Keratinocyte (primary cell): ENCODE data around the gene ANXA7. TPM values are rescaled to one million over a fixed set of nuclear protein-coding genes. Genes with fewer than 3 reads are reported as not detected.

ENCODE experiments used
- DNase-seq: peaks from one replicate; pipeline ENCODE4 v3.0.0-alpha.2; 2011; ENCODE audit warnings: low read depth, missing footprints, low spot score
- FAIRE-seq: peaks from 2 replicates; lab custom pipeline; 2011; peaks lifted over from hg19 to GRCh38; lab: Jason Lieb, UNC
- H2AFZ ChIP-seq: 2 replicates; pipeline ENCODE4 v1.6.0; 2012; ENCODE audit warnings: low read length, control low read depth, inconsistent platforms; ENCODE audit not compliant: control insufficient read depth
- H3K27ac ChIP-seq: 2 replicates; pipeline ENCODE4 v1.5.1; 2011; ENCODE audit warnings: low read length; ENCODE audit not compliant: control insufficient read depth, insufficient read depth
- H3K27me3 ChIP-seq: 3 replicates; pipeline ENCODE4 v1.6.0; 2011; ENCODE audit warnings: low read length; ENCODE audit not compliant: control insufficient read depth, insufficient read depth; ENCODE audit errors: extremely low read depth
- H3K36me3 ChIP-seq, 2 experiments: 2 replicates in 1 of 2; 3 replicates in 1 of 2; pipeline ENCODE4 v1.5.1; 2011; ENCODE audit warnings: low read length in 2 of 2, mild to moderate bottlenecking in 1 of 2; ENCODE audit not compliant: control insufficient read depth in 2 of 2, insufficient read depth in 2 of 2; ENCODE audit errors: extremely low read depth in 1 of 2
- H3K4me1 ChIP-seq: 3 replicates; pipeline ENCODE4 v1.5.1; 2011; ENCODE audit warnings: low read length; ENCODE audit not compliant: control insufficient read depth, insufficient read depth; ENCODE audit errors: extremely low read depth
- H3K4me2 ChIP-seq: 3 replicates; pipeline ENCODE4 v1.6.0; 2011; ENCODE audit warnings: low read depth, low read length; ENCODE audit not compliant: control insufficient read depth, insufficient read depth; ENCODE audit errors: extremely low read depth
- H3K4me3 ChIP-seq, 3 experiments: fragments of 200-600 bp in 1 of 3; sonication (generic) in 1 of 3; 2 replicates in 2 of 3; 3 replicates in 1 of 3; pipeline ENCODE4 v1.5.1; 2011 to 2016; ENCODE audit warnings: low read length in 3 of 3, mild to moderate bottlenecking in 3 of 3, control low read depth in 2 of 3, inconsistent platforms in 1 of 3, low read depth in 1 of 3, mixed read lengths in 1 of 3, mixed run types in 1 of 3, moderate library complexity in 1 of 3; ENCODE audit not compliant: control insufficient read depth in 2 of 3, insufficient read depth in 2 of 3; ENCODE audit errors: extremely low read depth in 1 of 3
- H3K79me2 ChIP-seq: 2 replicates; pipeline ENCODE4 v1.6.0; 2012; ENCODE audit warnings: low read length; ENCODE audit not compliant: control insufficient read depth, insufficient read depth
- H3K9ac ChIP-seq: 3 replicates; pipeline ENCODE4 v1.6.0; 2011; ENCODE audit warnings: low read length; ENCODE audit not compliant: control insufficient read depth, insufficient read depth; ENCODE audit errors: extremely low read depth
- H3K9me1 ChIP-seq: 3 replicates; pipeline ENCODE4 v1.6.0; 2011; ENCODE audit warnings: low read length; ENCODE audit not compliant: control insufficient read depth, insufficient read depth; ENCODE audit errors: extremely low read depth
- H3K9me3 ChIP-seq: 2 replicates; pipeline ENCODE4 v1.5.1; 2012; ENCODE audit warnings: low read depth, low read length; ENCODE audit not compliant: control insufficient read depth
- H4K20me1 ChIP-seq: 3 replicates; pipeline ENCODE4 v1.6.0; 2011; ENCODE audit warnings: low read length; ENCODE audit not compliant: control insufficient read depth, insufficient read depth; ENCODE audit errors: extremely low read depth
- CTCF ChIP-seq, 3 experiments: IDR thresholded peaks in 1 of 3; conservative IDR thresholded peaks in 1 of 3; optimal IDR thresholded peaks in 1 of 3; 2 replicates in 2 of 3; 3 replicates in 1 of 3; pipeline versions ENCODE3 to v1.5.1; 2011; ENCODE audit warnings: low read length in 3 of 3, mild to moderate bottlenecking in 3 of 3, moderate library complexity in 2 of 3, control low read depth in 1 of 3, inconsistent platforms in 1 of 3; ENCODE audit not compliant: insufficient read depth in 2 of 3; ENCODE audit errors: extremely low read depth in 1 of 3
- EZH2 ChIP-seq: IDR thresholded peaks from one replicate; pipeline ENCODE4 v1.6.1; 2012; ENCODE audit warnings: inconsistent platforms, mild to moderate bottlenecking, low read length, moderate library complexity
- dilution Hi-C: fragments of 300-500 bp; cut with MboI; formaldehyde crosslinking; loops from one replicate; pipeline ENCODE4 v1.7.0; 2020; ENCODE audit warnings: low sequenced_read_pairs; ENCODE audit not compliant: extremely low pct_ligation_motif_present
- polyA plus RNA-seq, 5 experiments: library from polyadenylated mRNA; depleted of rRNA in 3 of 5; stranded (reverse) in 3 of 5; stranded (forward) in 1 of 5; unstranded in 1 of 5; fragments of >200 nt; gene quantifications; 1 replicate in 1 of 5; 2 replicates in 3 of 5; 3 replicates in 1 of 5; pipeline versions ENCODE4 v1.2.1 to v1.2.3, GENCODE V29; 2011 to 2012; ENCODE audit warnings: missing spikeins in 2 of 5, low read depth in 1 of 5, low replicate concordance in 1 of 5

ANXA7 gene
- polyA plus RNA-seq, 1 donor (not counting 4 experiments of a cell fraction or from before 2014, with no cell fraction given) = 144 TPM

- H3K4me1 ChIP-seq = peaks cover 11% of the 10 kb centered on the region
- H3K27me3 ChIP-seq = no peaks in the 10 kb centered on the region
- no peaks in the 10 kb centered on the region for H3K36me3 ChIP-seq
- H3K9ac ChIP-seq = peak within 1 kb of the TSS; percentile 92
- no peaks in the 10 kb centered on the region for H4K20me1 ChIP-seq
- no peaks in the 10 kb centered on the region for H3K9me3 ChIP-seq
- DNase-seq (peak; percentile 89), FAIRE-seq (peak; percentile 73)
- H3K27ac ChIP-seq = peak within 1 kb of the TSS; percentile 79
- peak within 1 kb of the TSS; percentile 90 for H3K4me2 ChIP-seq
- dilution Hi-C loops = no loop called here
- TF ChIP-seq EZH2 = no peak
- peak within 1 kb of the TSS; percentile 61 to 73 (median 64) for H3K4me3 ChIP-seq
- H2AFZ ChIP-seq = peak within 1 kb of the TSS; percentile 85
- H3K79me2 ChIP-seq = no peaks in the 10 kb centered on the region
- H3K9me1 ChIP-seq = no peaks in the 10 kb centered on the region
Measured at GRCh38 chr10:73358331-73359279, 55.3 kb downstream of the ANXA7 start, which contains the start of gene CFAP70. CFAP70 (minus strand) TSS chr10:73358864; CDS start chr10:73354796, 4,068 bp downstream.

DNA sequence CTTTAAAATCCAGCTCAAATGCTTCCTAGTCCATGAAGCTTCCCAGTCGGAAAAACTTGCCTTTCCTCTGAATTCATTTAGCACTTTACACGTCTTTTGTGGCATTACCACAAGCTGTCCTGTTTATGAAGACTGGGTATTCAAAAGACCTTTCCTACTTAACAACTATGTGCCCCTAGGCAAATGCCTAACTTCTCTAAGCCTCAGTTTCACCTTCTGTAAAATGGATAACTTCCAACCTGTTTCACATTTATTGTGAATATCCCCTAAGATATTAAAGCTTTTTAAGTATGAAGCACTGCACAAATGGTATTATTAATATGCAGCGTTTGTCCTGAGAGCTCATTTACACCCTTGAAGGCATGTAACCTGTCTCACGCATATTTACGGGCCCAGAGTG is 56.0 kb downstream of the ANXA7 start:
- peaks cover 11% of the 10 kb centered on the region for H3K4me1 ChIP-seq
- peak overlapping the region; percentile 61 to 73 (median 64) for H3K4me3 ChIP-seq
- DNase-seq = no peak
- no peaks in the 10 kb centered on the region for H3K79me2 ChIP-seq
- H3K36me3 ChIP-seq = no peaks in the 10 kb centered on the region
- H3K4me2 ChIP-seq = peak overlapping the region; percentile 90
- no peaks in the 10 kb centered on the region for H3K9me3 ChIP-seq
- dilution Hi-C loops = no loop called here
- peak overlapping the region; percentile 79 for H3K27ac ChIP-seq
- no peaks in the 10 kb centered on the region for H3K9me1 ChIP-seq
- no peak for TF ChIP-seq EZH2
- TF ChIP-seq CTCF (optimal IDR thresholded peaks at IDR 0.05 in 1 of 3, IDR thresholded peaks at IDR 0.05 in 1 of 3, conservative IDR thresholded peaks at IDR 0.05 in 1 of 3; ENCODE audit: extremely low read depth in 1 of 3, insufficient read depth in 2 of 3, low read length in 3 of 3) = no peak
- peak overlapping the region; percentile 92 for H3K9ac ChIP-seq
- no peak for FAIRE-seq
- H3K27me3 ChIP-seq = no peaks in the 10 kb centered on the region
- H2AFZ ChIP-seq = peak overlapping the region; percentile 85
- no peaks in the 10 kb centered on the region for H4K20me1 ChIP-seq
